Measurements from ENCODE around the gene TEX12.

DNA sequence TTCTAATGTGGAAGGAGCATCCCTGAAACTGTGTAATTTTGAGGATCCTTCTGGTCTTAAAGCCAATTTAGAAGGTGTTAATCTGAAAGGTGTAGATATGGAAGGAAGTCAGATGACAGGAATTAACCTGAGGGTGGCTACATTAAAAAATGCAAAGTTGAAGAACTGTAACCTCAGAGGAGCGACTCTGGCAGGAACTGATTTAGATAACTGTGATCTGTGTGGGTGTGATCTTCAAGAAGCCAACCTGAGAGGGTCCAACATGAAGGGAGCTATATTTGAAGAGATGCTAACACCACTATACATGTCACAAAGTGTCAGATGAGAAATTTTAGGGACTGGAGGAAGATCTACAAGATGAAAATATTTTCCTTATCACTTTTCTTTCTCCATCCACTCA is 15.7 kb downstream of the TEX12 start:
- TF ChIP-seq, protein P1, sequence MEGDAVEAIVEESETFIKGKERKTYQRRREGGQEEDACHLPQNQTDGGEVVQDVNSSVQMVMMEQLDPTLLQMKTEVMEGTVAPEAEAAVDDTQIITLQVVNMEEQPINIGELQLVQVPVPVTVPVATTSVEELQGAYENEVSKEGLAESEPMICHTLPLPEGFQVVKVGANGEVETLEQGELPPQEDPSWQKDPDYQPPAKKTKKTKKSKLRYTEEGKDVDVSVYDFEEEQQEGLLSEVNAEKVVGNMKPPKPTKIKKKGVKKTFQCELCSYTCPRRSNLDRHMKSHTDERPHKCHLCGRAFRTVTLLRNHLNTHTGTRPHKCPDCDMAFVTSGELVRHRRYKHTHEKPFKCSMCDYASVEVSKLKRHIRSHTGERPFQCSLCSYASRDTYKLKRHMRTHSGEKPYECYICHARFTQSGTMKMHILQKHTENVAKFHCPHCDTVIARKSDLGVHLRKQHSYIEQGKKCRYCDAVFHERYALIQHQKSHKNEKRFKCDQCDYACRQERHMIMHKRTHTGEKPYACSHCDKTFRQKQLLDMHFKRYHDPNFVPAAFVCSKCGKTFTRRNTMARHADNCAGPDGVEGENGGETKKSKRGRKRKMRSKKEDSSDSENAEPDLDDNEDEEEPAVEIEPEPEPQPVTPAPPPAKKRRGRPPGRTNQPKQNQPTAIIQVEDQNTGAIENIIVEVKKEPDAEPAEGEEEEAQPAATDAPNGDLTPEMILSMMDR (IDR thresholded peaks at IDR 0.05), result no peak
- no peak for TF ChIP-seq EP300 (IDR thresholded peaks at IDR 0.05)
